GM15510 (cell line): Measurements from ENCODE around the gene FLG2.

Experiments
- POLR2A ChIP-seq: IDR thresholded peaks from 3 replicates; pipeline ENCODE4 v1.6.1; 2011; ENCODE audit warnings: borderline replicate concordance; ENCODE audit not compliant: insufficient read length; ENCODE audit errors: extremely low read depth

FLG2 gene

GRCh38 chr1:152359906-152360305 lies at the start of gene FLG2:
Gene FLG2 (minus strand): TSS chr1:152360006. CDS start chr1:152358884, 1,122 bp downstream.
- no peak for TF ChIP-seq POLR2A

- no peak for TF ChIP-seq POLR2A
Observed at GRCh38 chr1:152408664-152409063, 48.9 kb upstream of the FLG2 start.

- TF ChIP-seq POLR2A = no peak
Observed at GRCh38 chr1:152398812-152399698, 39.2 kb upstream of the FLG2 start.

- no peak for TF ChIP-seq POLR2A
Observed at GRCh38 chr1:152397474-152397873, 37.7 kb upstream of the FLG2 start.

- no peak for TF ChIP-seq POLR2A
Observed at GRCh38 chr1:152394151-152394550, 34.3 kb upstream of the FLG2 start.

GRCh38 chr1:152392909-152393308 lies 33.1 kb upstream of the FLG2 start:
- TF ChIP-seq POLR2A = no peak

GRCh38 chr1:152388889-152389288 lies 29.1 kb upstream of the FLG2 start:
- TF ChIP-seq POLR2A = no peak

- no peak for TF ChIP-seq POLR2A
Observed at GRCh38 chr1:152386940-152387339, 27.1 kb upstream of the FLG2 start.

- no peak for TF ChIP-seq POLR2A
Observed at GRCh38 chr1:152380932-152381331, 21.1 kb upstream of the FLG2 start.

GRCh38 chr1:152374451-152374850 lies 14.6 kb upstream of the FLG2 start:
- no peak for TF ChIP-seq POLR2A

GRCh38 chr1:152372672-152373071 lies 12.9 kb upstream of the FLG2 start:
- no peak for TF ChIP-seq POLR2A

- no peak for TF ChIP-seq POLR2A
Observed at GRCh38 chr1:152367436-152367835, 7.6 kb upstream of the FLG2 start.

GRCh38 chr1:152356736-152357135 lies 3.1 kb downstream of the FLG2 start:
- no peak for TF ChIP-seq POLR2A

- TF ChIP-seq POLR2A = no peak
Observed at GRCh38 chr1:152349611-152350010, 10.2 kb downstream of the FLG2 start.

- no peak for TF ChIP-seq POLR2A
Observed at GRCh38 chr1:152348447-152348846, 11.4 kb downstream of the FLG2 start.

- TF ChIP-seq POLR2A = no peak
Observed at GRCh38 chr1:152347116-152347728, 12.6 kb downstream of the FLG2 start.
